Tibial artery (tissue), 4 donors: ENCODE data around the gene STARD9.
"Not testable (repeated sequence)": the region's sequence is repeated elsewhere in the genome, so short reads cannot be mapped to it uniquely, and the experiment has no call there.

Experiments used
- DNase-seq, 2 donors: peaks; one replicate each; pipeline ENCODE4 v3.0.0-alpha.2; 2019
- H3K27ac ChIP-seq, 2 donors: fragments of 200-600 bp; sonication (generic) in 1 of 2; 1 replicate in 1 of 2; 2 replicates in 1 of 2; pipeline ENCODE4 v1.5.1; 2018 to 2019; ENCODE audit warnings: mild to moderate bottlenecking in 1 of 2
- H3K27me3 ChIP-seq, 2 donors: fragments of 200-600 bp; sonication (generic) in 1 of 2; one replicate each; pipeline versions ENCODE4 v1.5.1 to v1.6.0; 2016 to 2019
- H3K36me3 ChIP-seq, 3 donors: fragments of 200-600 bp; sonication (generic) in 2 of 3; one replicate each; pipeline ENCODE4 v1.5.1; 2016 to 2019; ENCODE audit warnings: mild to moderate bottlenecking in 2 of 3
- H3K4me1 ChIP-seq, 4 donors: fragments of 200-600 bp; sonication (generic) in 2 of 4; 1 replicate in 3 of 4; 2 replicates in 1 of 4; pipeline ENCODE4 v1.5.1; 2016 to 2019
- H3K4me3 ChIP-seq, 2 donors: fragments of 200-600 bp; sonication (generic) in 1 of 2; 1 replicate in 1 of 2; 2 replicates in 1 of 2; pipeline ENCODE4 v1.5.1; 2018 to 2019; ENCODE audit warnings: mild to moderate bottlenecking in 2 of 2
- H3K9me3 ChIP-seq, 3 donors: fragments of 200-600 bp; sonication (generic) in 1 of 3; one replicate each; pipeline ENCODE4 v1.5.1; 2016 to 2019
- intact Hi-C: fragments of 100-400 bp; cut with DNase I; formaldehyde crosslinking; loops from one replicate; pipeline ENCODE4 v1.15.0; 2023; ENCODE audit warnings: low total_unique reads
- TF ChIP-seq, protein P1 (sequence below), 2 experiments: fragments of 200-600 bp in 1 of 2; fragments of 450-650 bp in 1 of 2; IDR thresholded peaks; one replicate each; pipeline ENCODE4 v1.5.1; 2017 to 2019; ENCODE audit warnings: antibody characterized with exemption in 2 of 2, mild to moderate bottlenecking in 1 of 2, moderate library complexity in 1 of 2

STARD9 gene

DNA sequence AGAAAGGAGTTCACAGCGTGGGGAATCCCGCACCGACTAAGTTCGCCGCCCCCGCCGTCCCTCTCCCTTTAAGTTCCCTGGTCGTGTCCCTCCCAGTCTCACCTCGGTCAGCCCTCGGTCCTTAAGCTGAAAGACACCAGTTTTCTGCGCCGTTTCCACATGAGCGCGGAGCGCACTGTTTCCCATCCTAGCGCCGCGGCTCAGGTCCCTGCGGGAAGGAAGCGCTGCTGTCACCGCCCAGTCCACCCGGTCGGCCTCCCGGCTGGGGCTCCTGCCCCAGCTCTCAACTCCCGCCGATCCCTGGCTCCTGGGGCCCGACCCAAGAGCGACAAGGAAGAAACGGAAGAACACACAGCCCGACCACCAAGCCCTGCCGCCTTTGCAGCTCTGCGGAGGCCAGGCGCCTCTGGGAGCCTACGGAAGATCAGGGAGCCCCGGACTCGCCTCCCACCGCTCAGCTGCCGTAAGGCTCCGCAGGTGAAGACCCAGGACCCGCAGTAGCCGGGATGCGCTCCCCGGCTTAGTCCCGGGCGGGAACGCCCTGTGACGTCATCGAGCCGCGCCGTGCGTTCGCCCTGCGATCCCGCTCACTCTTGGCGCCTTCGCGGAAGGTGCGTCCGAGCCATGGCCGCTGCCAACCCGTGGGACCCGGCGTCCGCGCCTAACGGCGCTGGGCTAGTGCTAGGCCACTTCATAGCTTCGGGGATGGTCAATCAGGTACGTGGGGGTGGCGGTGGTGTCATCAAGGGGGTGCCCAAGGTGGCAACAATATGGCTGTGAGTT lies 27.0 kb upstream of the STARD9 start, which contains the start of the genes HAUS2 and LRRC57:
Gene HAUS2 (plus strand): TSS at position 590 of the 783 bp plus-strand sequence. CDS start 35 bp downstream, at position 625.
Gene LRRC57 (minus strand): TSS at position 545 of the 783 bp plus-strand sequence. CDS start 359 bp downstream, at position 186.
- Histone ChIP-seq H3K36me3 (peaks cover 0 to 18% (median 16%) of the 10 kb centered on the region in 3 donors), H3K4me3 (peak within 1 kb of the TSS; percentile 91), H3K27me3 (no peaks in the 10 kb centered on the region), H3K27ac (peak within 1 kb of the TSS; percentile 88 to 89), H3K4me1 (peaks cover 0 to 24% (median 9%) of the 10 kb centered on the region in 4 donors), H3K9me3 (no peaks in the 10 kb centered on the region)
- TF ChIP-seq, protein P1, sequence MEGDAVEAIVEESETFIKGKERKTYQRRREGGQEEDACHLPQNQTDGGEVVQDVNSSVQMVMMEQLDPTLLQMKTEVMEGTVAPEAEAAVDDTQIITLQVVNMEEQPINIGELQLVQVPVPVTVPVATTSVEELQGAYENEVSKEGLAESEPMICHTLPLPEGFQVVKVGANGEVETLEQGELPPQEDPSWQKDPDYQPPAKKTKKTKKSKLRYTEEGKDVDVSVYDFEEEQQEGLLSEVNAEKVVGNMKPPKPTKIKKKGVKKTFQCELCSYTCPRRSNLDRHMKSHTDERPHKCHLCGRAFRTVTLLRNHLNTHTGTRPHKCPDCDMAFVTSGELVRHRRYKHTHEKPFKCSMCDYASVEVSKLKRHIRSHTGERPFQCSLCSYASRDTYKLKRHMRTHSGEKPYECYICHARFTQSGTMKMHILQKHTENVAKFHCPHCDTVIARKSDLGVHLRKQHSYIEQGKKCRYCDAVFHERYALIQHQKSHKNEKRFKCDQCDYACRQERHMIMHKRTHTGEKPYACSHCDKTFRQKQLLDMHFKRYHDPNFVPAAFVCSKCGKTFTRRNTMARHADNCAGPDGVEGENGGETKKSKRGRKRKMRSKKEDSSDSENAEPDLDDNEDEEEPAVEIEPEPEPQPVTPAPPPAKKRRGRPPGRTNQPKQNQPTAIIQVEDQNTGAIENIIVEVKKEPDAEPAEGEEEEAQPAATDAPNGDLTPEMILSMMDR (IDR thresholded peaks at IDR 0.05), result no peak
- peak; percentile 77 to 89 for DNase-seq
- intact Hi-C loops, result no loop called here

DNA sequence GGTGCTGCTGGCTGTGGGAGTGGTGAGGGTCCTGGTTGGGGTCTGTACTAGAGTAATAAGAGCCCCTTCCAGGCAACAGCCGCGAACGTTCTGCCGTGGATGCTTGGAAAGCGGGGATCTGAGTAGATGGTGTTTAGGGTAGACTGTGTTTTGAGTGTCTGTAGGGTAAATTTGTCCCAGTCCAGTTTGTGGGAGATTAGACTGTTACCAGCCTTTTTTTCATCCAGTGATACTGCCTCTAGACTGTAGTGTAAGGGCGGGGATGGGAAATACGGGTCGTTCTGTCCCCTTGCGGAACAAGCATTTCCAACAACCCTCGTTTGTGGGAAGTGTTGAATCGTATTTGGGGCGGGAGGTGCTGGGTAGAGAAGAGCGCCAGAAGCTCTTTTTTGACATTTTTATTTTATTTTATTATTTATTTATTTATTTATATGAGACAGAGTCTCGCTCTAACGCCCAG lies 26.3 kb upstream of the STARD9 start:
- no peak for DNase-seq
- TF ChIP-seq, protein P1 (IDR thresholded peaks at IDR 0.05), result no peak
- intact Hi-C loops, result no loop called here

DNA sequence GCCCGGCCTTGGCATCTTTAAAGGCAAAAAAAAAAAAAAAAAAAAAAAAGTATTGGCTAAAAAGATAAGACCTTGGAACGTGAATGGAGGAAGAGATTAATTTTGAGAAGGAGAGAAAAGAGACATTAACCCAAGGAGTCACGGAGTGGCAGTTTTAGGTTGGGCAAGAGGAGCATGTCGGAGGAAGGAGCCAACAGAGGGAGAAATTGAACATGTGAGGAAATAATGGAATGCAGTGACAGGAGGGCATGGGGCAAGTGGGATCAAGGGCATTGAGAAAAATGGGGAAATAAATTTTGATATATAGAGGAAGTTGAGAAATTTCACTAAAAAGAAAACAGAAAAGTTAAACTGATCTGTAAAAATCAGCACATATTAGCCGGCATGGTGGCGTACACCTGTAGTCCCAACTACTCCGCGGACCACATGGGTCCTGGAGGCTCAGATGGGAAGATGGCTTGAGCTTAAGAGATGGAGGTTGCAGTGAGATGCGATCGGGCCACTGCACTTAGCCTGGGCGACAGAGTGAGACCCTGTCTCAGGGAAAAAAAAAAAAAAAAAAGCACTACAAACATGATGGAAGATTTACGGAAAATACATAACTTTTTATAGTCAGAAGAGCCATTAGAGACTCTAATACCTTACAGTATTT lies 25.5 kb upstream of the STARD9 start:
- Histone ChIP-seq H3K36me3 (peaks cover 0 to 3% (median 2%) of the 10 kb centered on the region in 3 donors), H3K4me1 (peaks cover 0 to 24% (median 9%) of the 10 kb centered on the region in 4 donors), H3K27ac (peak overlapping the region; percentile 88 to 89), H3K27me3 (no peaks in the 10 kb centered on the region), H3K9me3 (no peaks in the 10 kb centered on the region), H3K4me3 (peak overlapping the region; percentile 91)
- TF ChIP-seq, protein P1 (IDR thresholded peaks at IDR 0.05), result no peak
- intact Hi-C loops, result no loop called here
- DNase-seq, result no peak

More for the DNA sequence above, 26.3 kb upstream of the STARD9 start:
- H3K4me1 ChIP-seq, result peaks cover 0 to 24% (median 9%) of the 10 kb centered on the region in 4 donors
- peak overlapping the region; percentile 91 for H3K4me3 ChIP-seq
- H3K27me3 ChIP-seq, result no peaks in the 10 kb centered on the region
- H3K36me3 ChIP-seq, result peaks cover 0 to 11% (median 10%) of the 10 kb centered on the region in 3 donors
- no peaks in the 10 kb centered on the region for H3K9me3 ChIP-seq
- peak overlapping the region; percentile 88 to 89 for H3K27ac ChIP-seq

DNA sequence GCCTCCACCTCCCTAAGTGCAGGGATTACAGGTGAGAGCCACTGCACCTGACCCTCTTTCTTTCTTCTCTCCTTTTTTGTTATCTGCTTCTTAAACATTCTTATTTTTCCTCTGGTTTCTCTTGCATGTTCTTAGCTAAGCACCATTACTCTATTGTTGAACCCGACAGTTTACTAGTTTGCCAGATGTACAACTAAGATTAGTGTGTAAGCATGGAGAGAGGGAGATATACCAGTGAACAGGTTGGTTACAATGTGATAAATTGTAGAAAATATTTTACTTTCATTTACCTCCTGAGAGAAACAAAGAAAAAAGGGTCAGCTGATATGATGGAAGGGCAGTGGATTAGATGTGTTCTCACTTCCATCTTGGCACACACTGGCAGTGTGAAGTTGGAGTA lies 21.9 kb upstream of the STARD9 start:
- no peaks in the 10 kb centered on the region for H3K27me3 ChIP-seq
- peaks cover 0 to 6% (median 4%) of the 10 kb centered on the region in 3 donors for H3K36me3 ChIP-seq
- H3K4me1 ChIP-seq, result peaks cover 0 to 8% (median 0%) of the 10 kb centered on the region in 4 donors
- no peak overlapping the region for H3K27ac ChIP-seq
- intact Hi-C loops, result no loop called here
- no peak overlapping the region for H3K4me3 ChIP-seq
- no peak for DNase-seq
- TF ChIP-seq, protein P1 (IDR thresholded peaks at IDR 0.05), result no peak
- H3K9me3 ChIP-seq, result no peaks in the 10 kb centered on the region

DNA sequence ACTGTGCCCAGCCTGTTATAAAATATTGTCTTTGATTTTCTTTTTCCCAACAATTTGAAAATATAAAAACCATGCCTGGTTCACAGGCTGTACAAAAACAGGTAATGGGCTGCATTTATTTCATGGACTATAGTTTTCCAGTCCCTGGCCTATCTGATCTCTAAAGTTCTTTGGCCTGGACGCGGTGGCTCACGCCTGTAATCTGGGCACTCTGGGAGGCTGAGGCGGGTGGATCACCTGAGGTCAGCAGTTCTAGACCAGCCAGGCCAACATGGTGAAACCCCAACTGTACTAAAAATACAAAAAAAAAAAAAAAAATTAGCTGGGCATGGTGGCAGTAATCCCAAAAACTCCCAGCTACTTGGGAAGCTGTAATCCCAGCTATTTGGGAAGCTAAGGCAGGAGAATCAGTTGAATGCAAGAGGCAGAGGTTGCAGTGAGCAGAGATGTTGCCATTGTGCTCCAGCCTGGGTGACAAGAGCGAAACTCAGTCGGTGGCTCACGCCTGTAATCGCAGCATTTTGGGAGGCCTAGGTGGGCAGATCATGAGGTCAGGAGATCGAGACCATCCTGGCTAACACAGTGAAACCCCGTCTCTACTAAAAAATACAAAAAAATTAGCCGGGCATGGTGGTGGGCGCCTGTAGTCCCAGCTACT lies 18.7 kb upstream of the STARD9 start:
- H3K4me3 ChIP-seq, DNase-seq, H3K27me3 ChIP-seq, H3K4me1 ChIP-seq, intact Hi-C loops, H3K27ac ChIP-seq, H3K9me3 ChIP-seq: not testable (repeated sequence)
- peaks cover under 1 to 37% (median 34%) of the 10 kb centered on the region in 3 donors for H3K36me3 ChIP-seq
